SU-DHL-6 (cell line): Measurements from ENCODE around the gene CD36.

ENCODE experiments used
- H2AFZ ChIP-seq: fragments of 200-600 bp; sonication (generic); 2 replicates; pipeline ENCODE4 v1.6.1; 2014; ENCODE audit warnings: low read depth, mild to moderate bottlenecking, moderate library complexity, mixed read lengths, antibody characterized with exemption, low read length; ENCODE audit not compliant: severe bottlenecking
- H3F3A ChIP-seq: fragments of 200-600 bp; shearing (Covaris generic); 2 replicates; pipeline ENCODE4 v1.6.0; 2016; ENCODE audit warnings: antibody characterized with exemption, mild to moderate bottlenecking; ENCODE audit not compliant: insufficient read depth
- H3K27ac ChIP-seq: fragments of 200-600 bp; sonication (generic); 2 replicates; pipeline ENCODE4 v1.5.1; 2016; ENCODE audit warnings: low read depth, mild to moderate bottlenecking, low read length, moderate library complexity, mixed read lengths
- H3K27me3 ChIP-seq: fragments of 200-600 bp; sonication (generic), shearing (Covaris generic); 2 replicates; pipeline ENCODE4 v1.6.0; 2014; ENCODE audit warnings: mild to moderate bottlenecking, low read length
- H3K36me3 ChIP-seq: fragments of 200-600 bp; sonication (generic); 2 replicates; pipeline ENCODE4 v1.6.1; 2014; ENCODE audit warnings: mild to moderate bottlenecking, low read length, mixed read lengths
- H3K4me2 ChIP-seq: fragments of 300-600, 200-600 bp; shearing (Covaris generic), sonication (generic); 2 replicates; pipeline ENCODE4 v1.6.0; 2014; ENCODE audit warnings: low read length, low read depth, mild to moderate bottlenecking; ENCODE audit not compliant: poor library complexity, severe bottlenecking
- H3K4me3 ChIP-seq: fragments of 200-600 bp; sonication (generic); 2 replicates; pipeline ENCODE4 v1.5.1; 2014; ENCODE audit warnings: antibody characterized with exemption, low read length, mild to moderate bottlenecking, mixed read lengths; ENCODE audit not compliant: insufficient read depth, poor library complexity, severe bottlenecking
- H3K79me2 ChIP-seq: fragments of 200-600 bp; sonication (generic); 2 replicates; pipeline ENCODE4 v1.6.1; 2014; ENCODE audit warnings: mild to moderate bottlenecking, low read length, moderate library complexity; ENCODE audit not compliant: insufficient read depth
- H3K9ac ChIP-seq: fragments of 200-600 bp; sonication (generic); 2 replicates; pipeline ENCODE4 v1.7.0; 2014; ENCODE audit warnings: mild to moderate bottlenecking, low read length
- H3K9me2 ChIP-seq: fragments of 200-600 bp; sonication (generic); replicated peaks from 2 replicates; pipeline ENCODE4 v1.6.1; 2014; ENCODE audit warnings: low read length; ENCODE audit not compliant: insufficient read depth
- H3K9me3 ChIP-seq: fragments of 200-600 bp; sonication (generic); 2 replicates; pipeline ENCODE4 v1.6.1; 2014; ENCODE audit warnings: low read length, mixed read lengths; ENCODE audit not compliant: insufficient read depth
- H4K20me1 ChIP-seq: fragments of 200-600 bp; sonication (generic); 2 replicates; pipeline ENCODE4 v1.6.1; 2014; ENCODE audit warnings: low read depth, mild to moderate bottlenecking, antibody characterized with exemption, low read length, moderate library complexity, mixed read lengths
- EZH2phosphoT487 ChIP-seq: fragments of 200-600 bp; sonication (generic), shearing (Covaris generic); conservative IDR thresholded peaks from 2 replicates; pipeline ENCODE4 v1.6.1; 2018; ENCODE audit warnings: mild to moderate bottlenecking, antibody characterized with exemption, low read length, moderate library complexity, mixed read lengths
- TF ChIP-seq, protein P1 (sequence below): fragments of 200-600 bp; sonication (generic); IDR thresholded peaks from one replicate; pipeline ENCODE4 v1.5.1; 2017; ENCODE audit warnings: antibody characterized with exemption, mild to moderate bottlenecking, low read length, moderate library complexity; ENCODE audit not compliant: insufficient read depth, poor library complexity, severe bottlenecking

The CD36 gene

DNA sequence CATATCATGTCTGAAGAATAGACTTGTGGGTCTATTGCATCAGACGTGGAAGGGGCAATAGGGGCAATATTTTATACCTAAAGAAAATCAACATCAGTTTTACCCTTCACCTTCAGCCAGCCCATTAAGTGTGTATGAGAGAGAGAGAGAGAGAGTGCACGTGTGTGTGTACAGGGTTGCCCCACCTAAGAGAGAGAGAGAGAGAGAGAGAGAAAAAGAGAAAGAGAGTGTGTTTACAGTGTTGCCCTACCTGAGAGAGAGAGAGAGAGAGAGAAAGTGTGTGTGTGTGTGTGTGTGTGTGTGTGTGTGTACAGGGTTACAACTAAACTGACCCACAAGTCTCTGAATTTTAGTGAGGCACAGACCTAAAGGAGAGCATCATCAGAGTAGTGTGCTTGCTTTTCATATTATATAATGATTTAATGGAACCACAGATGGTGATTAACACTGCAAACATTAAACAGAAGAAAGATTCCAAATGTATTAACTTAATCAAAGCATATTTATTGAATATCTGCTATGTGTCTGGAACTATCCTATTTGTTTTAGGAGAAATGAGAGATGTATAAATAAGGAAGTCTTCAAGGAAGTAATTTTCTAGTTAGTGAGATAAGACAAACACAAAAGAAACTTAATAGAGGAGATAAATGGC is 66.8 kb downstream of the CD36 start:
- no peaks in the 10 kb centered on the region for H3K9me3 ChIP-seq
- H3K36me3 ChIP-seq, result no peaks in the 10 kb centered on the region
- no peaks in the 10 kb centered on the region for H3F3A ChIP-seq
- no peak overlapping the region for H2AFZ ChIP-seq
- H3K4me3 ChIP-seq, result no peak overlapping the region
- no peaks in the 10 kb centered on the region for H3K27me3 ChIP-seq
- TF ChIP-seq EZH2phosphoT487, result no peak
- TF ChIP-seq, protein P1, sequence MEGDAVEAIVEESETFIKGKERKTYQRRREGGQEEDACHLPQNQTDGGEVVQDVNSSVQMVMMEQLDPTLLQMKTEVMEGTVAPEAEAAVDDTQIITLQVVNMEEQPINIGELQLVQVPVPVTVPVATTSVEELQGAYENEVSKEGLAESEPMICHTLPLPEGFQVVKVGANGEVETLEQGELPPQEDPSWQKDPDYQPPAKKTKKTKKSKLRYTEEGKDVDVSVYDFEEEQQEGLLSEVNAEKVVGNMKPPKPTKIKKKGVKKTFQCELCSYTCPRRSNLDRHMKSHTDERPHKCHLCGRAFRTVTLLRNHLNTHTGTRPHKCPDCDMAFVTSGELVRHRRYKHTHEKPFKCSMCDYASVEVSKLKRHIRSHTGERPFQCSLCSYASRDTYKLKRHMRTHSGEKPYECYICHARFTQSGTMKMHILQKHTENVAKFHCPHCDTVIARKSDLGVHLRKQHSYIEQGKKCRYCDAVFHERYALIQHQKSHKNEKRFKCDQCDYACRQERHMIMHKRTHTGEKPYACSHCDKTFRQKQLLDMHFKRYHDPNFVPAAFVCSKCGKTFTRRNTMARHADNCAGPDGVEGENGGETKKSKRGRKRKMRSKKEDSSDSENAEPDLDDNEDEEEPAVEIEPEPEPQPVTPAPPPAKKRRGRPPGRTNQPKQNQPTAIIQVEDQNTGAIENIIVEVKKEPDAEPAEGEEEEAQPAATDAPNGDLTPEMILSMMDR, result no peak
- no peaks in the 10 kb centered on the region for H4K20me1 ChIP-seq
- H3K4me2 ChIP-seq, result no peak overlapping the region
- H3K79me2 ChIP-seq, result no peaks in the 10 kb centered on the region
- no peaks in the 10 kb centered on the region for H3K9me2 ChIP-seq
- no peak overlapping the region for H3K27ac ChIP-seq
- H3K9ac ChIP-seq, result no peak overlapping the region

DNA sequence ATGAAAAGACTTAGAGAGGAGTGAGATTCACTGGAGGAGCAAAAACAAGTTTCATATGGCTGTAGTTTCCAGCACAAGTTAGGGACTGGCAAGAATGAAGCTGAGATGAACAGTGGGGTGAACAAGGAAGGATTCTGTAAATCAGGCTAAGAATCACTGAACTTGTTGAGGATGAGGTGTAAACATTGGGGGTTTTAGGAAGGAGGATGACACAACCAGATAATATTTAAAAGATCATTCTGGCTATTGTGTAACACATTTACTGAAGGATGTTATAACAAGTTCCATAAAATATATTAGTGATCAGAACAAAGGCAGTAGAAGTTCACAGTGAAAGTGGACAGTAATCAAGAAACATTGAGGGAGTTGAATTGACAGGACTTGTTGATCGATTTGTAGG is 68.9 kb downstream of the CD36 start:
- Histone ChIP-seq H3K36me3 (no peaks in the 10 kb centered on the region), H3K27ac (no peak overlapping the region), H3K79me2 (no peaks in the 10 kb centered on the region), H3K27me3 (no peaks in the 10 kb centered on the region), H3K4me3 (no peak overlapping the region), H3F3A (no peaks in the 10 kb centered on the region), H3K9me2 (no peaks in the 10 kb centered on the region), H3K9me3 (no peaks in the 10 kb centered on the region), H4K20me1 (no peaks in the 10 kb centered on the region), H2AFZ (no peak overlapping the region), H3K9ac (no peak overlapping the region), H3K4me2 (no peak overlapping the region)
- TF ChIP-seq, protein P1, result no peak
- TF ChIP-seq EZH2phosphoT487, result no peak

DNA sequence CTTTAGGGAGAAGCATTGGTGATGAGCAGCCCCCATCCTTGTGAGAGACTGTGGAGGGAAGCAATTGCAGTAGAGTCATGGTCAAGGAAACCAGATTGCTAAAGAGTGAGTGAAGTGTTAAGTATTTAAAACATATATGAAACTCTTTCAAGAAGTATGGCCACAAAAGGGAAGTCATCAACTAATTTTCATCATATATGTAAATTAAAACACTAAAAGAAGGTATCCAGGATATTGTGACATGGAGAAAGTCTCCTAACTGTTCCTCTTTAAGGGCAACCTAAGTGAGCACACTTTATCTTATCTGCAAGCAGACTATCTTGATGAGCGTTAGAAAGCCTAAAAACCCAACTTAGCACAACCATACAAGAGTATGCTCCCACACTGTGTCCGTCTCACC is 69.7 kb downstream of the CD36 start:
- no peaks in the 10 kb centered on the region for H3F3A ChIP-seq
- H2AFZ ChIP-seq, result no peak overlapping the region
- H3K27ac ChIP-seq, result no peak overlapping the region
- H4K20me1 ChIP-seq, result no peaks in the 10 kb centered on the region
- no peaks in the 10 kb centered on the region for H3K36me3 ChIP-seq
- H3K9me3 ChIP-seq, result no peaks in the 10 kb centered on the region
- no peaks in the 10 kb centered on the region for H3K27me3 ChIP-seq
- no peak overlapping the region for H3K4me3 ChIP-seq
- no peaks in the 10 kb centered on the region for H3K9me2 ChIP-seq
- no peak overlapping the region for H3K9ac ChIP-seq
- TF ChIP-seq, protein P1, result no peak
- TF ChIP-seq EZH2phosphoT487, result no peak
- no peak overlapping the region for H3K4me2 ChIP-seq
- H3K79me2 ChIP-seq, result no peaks in the 10 kb centered on the region
